HG03565 (cell line): ENCODE results near the gene IFI27L1.

Experiments used
- ATAC-seq: cut with Tn5 transposase; IDR thresholded peaks from one replicate; pipeline ENCODE4 v1.9.1; 2021; ENCODE audit warnings: mild to moderate bottlenecking, moderate library complexity; ENCODE audit not compliant: unreplicated experiment

IFI27L1 gene

GRCh38 chr14:94129758-94130414, 48.8 kb downstream of the IFI27L1 start:
- no peak for ATAC-seq

- ATAC-seq: peak; percentile 47
Observed at GRCh38 chr14:94132285-94132887, 51.3 kb downstream of the IFI27L1 start.

DNA sequence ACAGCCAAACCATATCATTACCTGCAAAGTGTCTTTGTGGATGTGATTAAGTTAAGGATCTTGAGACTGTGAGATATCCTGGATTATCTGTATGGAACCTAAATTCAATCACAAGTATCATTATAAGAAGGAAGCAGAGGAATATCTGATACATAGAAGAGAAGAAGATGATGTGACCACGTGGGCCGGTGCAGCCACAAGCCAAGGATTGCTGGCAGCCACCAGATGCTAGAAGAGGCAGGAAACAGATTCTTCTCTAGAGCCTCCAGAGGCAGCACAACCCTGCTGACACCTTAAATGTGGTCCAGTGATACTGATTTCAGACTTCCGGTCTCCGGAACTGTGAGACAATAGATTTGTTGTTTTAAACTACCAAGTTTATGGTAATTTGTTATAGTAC, 54.4 kb downstream of the IFI27L1 start:
- ATAC-seq: no peak

- peak; percentile 72 for ATAC-seq
Observed at GRCh38 chr14:94136575-94137331, 55.6 kb downstream of the IFI27L1 start.

DNA sequence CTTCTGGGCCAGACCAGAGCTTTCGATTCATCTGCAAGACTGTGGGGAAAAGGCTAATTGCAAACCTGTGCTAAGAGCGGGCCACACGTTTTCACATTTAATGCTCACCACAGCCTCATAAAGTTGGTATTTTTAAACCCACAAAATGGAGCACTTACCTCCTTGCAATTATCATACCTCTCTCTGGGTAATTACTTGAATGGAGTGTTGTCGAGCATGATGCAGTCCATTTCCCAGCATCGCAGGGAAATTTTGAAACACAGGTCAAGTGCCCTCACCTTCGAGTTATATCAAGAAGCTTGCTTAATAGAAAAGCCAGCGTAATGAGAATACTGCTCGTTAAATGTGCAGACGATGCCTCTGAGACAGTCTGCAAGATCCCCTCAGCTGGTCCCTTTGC, 57.1 kb downstream of the IFI27L1 start:
- no peak for ATAC-seq

GRCh38 chr14:94139006-94139405, 57.9 kb downstream of the IFI27L1 start:
- no peak for ATAC-seq

- ATAC-seq: no peak
Observed at GRCh38 chr14:94139421-94139820, 58.3 kb downstream of the IFI27L1 start.

DNA sequence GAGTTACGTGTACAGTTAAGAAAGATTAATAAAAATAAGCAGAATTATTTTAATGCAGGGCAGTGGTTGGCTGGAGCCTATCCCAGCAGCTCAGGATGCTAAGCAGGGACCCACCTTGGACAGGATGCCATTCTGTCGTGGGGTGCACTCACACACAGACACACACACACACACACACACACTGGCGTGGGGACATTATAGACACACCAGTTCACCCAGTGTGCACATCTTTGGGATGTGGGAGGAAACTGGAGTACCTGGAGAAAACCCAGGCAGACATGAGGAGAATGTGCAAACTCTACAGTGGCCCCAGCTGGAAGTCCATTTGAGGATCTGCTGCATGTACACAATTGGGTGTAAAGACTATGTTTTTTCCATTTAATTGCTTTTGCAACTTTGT, 61.1 kb downstream of the IFI27L1 start:
- ATAC-seq: no peak

- no peak for ATAC-seq
Observed at GRCh38 chr14:94142836-94143235, 61.7 kb downstream of the IFI27L1 start.

GRCh38 chr14:94143239-94143638, 62.1 kb downstream of the IFI27L1 start:
- no peak for ATAC-seq

- no peak for ATAC-seq
Observed at GRCh38 chr14:94143711-94144110, 62.6 kb downstream of the IFI27L1 start.

DNA sequence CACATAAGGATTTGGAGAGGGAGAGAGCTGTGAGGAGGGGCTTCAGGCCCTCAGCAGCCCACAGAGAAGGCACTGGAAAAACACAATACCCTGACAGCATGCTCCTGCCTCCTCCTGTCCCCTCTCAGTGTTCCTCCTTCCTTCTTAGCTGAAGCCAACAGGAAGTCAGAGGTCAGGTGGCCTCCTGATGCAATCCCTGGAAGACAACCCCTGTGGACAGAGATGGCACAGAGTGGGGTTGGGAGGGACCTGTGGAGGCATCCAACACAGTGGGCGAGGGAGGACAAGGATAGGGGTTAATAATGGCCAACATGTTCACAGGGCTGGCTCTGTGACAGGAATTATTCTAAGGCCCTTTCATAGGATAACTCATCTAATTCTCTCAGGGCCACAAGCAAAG, 63.7 kb downstream of the IFI27L1 start:
- ATAC-seq: no peak

DNA sequence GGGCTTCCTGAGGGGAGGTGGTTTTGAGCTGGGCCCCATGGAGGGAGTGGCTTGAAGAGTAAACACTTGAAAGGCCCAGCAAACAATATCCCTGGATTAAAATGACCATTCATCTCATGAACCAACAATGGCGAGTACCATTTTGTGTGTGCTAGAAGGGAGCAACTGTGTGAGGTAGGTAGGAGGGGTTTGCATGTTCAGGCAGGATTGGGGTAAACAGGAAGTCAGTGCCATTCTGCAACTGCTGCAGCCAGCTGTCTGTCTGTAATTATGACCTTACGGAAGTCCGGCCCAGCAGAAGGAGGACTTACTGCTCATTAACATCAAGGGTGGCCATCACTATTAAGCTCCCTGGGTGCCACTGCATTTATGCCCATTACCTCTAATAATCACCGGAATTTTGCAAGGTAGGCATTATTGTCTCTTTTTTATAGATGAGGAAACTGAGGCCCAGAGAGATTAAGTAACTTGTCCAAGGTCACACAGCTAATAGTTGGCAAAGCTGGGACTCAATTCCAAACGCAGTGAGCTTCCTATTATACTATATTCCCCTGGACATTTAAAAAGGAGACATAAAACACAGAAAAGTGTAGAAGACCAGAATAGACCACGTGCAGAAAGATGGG, 64.9 kb downstream of the IFI27L1 start:
- no peak for ATAC-seq
